ENCODE data around the gene EPB41L4B.
"Not testable (repeated sequence)": the region's sequence is repeated elsewhere in the genome, so short reads cannot be mapped to it uniquely, and the experiment has no call there.

The EPB41L4B gene

DNA sequence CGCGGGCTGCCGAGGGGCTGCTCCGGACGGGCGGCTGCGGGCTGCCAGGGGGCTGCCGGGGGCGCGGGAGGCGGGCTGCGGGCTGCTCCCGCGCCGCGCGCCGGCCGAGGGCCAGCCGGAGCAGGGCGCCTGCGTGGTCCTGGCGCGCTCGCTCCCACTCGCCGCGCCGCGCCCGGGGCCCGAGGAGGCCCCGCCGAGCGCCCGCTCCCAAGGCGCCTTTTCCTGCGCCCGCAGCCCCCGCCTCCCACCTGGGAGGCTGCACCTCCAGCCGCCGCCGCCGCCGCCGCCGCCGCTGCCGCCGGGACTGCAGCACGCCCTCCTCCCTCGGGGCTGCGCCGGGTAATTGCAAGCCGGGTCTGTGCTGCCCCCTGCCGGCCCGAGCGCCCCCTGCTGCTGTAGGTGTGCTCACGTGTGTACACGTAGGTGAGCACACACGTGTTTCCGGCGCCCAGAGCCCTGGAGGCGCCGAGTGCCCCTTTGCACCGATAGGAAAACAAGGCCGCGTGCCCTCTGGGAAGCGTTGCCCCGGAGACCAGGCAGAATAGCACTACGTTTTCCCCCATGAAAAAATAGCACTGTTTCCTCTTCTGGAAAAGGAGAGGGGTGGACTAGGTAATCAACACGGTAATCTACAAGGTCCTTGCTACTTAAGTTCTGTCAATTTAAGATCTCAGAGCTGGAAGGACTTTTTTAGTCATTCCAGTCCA lies at the start of gene EPB41L4B:
Gene EPB41L4B (minus strand): TSS at position 318 of the 707 bp plus-strand sequence. CDS start 613 bp downstream, outside the sequence.
- DNase-seq = peak; percentile 48

DNA sequence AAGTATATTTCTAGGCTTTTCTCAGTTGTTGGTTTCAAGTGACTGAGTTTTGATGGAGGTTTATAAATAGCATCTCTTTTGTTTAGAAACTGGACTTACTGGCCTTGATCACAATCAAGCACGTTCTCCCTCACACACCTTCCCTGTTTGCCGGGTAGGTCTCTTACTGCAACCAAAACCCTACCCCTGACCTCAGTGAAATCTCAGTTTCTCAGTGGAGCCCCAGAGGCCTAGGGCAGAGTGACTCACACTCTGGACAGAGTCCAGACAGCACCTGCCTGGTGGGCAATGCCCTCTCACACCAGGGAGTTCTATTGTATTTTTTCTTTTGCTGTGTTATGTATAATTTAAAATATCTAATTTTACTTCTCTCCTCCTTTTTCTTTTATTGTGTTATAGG lies 48.4 kb upstream of the EPB41L4B start:
- no peak for DNase-seq

DNA sequence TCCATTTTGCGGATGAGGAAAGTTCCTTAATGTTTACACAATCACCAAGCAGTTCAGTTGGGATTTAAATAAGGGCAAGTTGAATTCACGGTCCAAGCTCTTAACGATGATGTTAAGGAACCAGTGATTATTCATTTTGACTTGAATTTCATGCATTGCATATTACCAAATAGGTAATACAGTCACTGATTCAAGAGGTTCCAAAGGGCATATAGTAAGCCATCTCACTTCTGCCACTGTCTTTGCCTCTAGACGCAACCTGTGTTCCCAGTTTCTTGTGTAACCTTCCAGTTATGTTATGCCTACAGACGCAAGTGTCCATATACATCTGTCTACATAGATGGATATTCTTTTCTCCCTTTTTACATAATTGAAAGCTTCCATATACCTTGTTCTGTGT lies 39.9 kb upstream of the EPB41L4B start:
- DNase-seq = no peak

DNA sequence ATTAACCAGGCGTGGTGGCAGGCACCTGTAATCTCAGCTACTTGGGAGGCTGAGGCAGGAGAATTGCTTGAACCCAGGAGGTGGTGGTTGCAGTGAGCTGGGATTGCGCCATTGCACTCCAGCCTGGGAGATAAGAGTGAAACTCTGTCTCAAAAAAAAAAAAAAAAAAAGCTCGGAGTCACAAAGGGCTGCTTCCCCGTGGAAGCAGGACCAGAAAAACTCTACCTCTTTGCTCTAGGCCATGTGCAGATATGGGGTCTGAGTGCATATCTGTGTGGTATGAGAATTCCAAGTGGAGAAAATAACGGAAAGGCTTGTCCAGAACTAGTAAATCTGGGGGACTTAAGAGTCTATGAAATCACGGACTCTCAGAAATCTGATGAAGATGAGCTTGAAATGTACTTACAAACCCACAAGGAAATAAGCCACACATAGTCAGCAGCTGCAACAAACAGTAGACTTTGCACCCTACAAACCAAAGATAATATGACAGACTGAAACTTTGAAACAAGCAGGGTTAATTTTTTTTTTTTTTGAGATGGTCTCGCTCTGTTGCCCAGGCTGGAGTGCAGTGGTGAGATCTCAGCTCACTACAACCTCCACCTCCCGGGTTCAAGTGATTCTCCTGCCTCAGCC lies 38.2 kb upstream of the EPB41L4B start:
- not testable (repeated sequence) for DNase-seq

DNA sequence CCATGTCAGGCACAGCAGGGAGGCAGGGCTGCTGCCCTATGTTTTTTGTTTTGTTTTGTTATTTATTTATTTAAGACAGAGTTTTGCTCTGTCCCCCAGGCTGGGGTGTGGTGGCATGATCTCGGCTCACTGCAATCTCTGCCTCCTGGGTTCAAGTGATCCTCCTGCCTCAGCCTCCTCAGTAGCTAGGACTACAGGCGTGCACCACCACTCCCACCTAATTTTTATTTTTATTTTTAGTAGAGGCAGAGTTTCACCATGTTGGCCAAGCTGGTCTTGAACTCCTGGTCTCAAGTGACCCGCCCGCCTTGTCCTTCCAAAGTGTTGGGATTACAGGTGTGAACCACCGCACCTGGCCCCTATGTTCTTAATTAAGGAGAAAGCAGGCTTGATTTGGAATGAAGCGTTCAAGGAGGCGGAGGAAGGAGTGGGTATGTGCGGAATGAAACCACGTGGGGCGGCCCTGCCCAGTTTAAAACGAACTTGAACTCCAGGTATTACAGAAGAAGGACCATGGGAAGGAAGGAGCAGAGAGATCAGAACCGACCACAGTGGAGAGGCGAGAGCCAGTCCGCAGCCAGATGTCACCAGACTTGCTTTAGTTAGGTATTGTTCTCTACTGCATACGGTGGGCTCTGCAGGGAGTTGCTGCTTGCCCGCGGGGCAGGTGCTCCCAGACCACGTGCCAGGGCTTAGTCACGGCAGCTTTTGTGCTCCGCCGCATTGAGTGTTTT lies 34.9 kb upstream of the EPB41L4B start:
- DNase-seq = no peak

DNA sequence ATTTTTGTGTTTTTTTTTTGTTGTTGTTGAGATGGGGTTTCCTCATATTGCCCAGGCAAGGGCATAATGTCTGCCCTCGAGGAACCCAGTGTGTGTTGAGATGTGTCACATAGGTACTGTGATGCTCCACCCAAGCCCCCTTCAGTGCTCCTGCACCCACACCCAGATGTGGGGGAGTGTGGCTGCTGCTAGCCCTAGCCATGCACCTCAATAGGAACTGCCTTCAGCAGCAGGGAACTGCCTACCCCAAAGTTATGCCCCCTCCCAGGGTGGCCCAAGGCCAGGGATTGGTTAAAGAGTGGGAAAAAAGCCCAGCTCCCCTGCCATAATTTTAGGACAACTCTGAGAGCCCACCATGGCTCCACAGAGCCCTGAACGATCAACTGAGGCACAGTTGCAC lies 33.3 kb upstream of the EPB41L4B start:
- no peak for DNase-seq

DNA sequence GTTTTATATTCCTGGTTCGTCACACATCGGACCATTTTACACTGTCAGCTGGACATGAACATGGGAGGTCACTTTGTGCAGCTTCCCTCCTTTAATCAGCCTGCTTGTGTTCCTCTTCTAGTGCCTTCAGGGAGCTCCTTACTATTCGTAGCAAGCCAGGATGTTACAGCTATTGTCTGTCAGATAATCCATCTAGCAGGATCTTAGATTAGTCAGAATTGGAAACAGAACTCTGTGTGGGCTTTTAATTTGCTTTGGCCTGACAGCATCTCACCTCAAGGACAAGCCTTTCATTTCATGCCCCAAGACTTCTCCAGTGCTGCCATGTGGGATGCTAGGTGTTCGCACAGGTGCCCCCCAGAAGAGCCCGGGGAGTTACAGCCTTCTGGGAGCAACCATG lies 30.2 kb upstream of the EPB41L4B start:
- DNase-seq = no peak

DNA sequence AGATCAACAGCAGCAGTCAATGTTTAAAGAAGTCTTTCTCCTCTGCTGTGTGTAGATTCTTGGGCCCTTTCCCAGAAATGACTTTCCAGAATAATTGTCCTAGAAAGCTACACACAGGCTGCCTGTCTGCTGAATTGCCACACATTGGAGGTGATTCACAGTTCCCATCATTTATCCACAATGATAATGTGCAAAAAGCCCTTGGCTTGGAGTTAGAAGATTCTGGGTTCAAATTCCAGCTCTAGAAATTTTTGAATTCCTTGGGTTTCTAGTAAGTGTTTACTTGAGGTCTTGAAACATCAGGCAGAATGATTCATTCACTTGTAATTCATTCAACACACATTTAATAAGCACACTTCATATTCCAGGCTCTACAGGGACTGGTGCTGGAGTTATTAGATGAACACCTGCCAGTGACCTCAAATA lies 28.6 kb upstream of the EPB41L4B start:
- DNase-seq = no peak

DNA sequence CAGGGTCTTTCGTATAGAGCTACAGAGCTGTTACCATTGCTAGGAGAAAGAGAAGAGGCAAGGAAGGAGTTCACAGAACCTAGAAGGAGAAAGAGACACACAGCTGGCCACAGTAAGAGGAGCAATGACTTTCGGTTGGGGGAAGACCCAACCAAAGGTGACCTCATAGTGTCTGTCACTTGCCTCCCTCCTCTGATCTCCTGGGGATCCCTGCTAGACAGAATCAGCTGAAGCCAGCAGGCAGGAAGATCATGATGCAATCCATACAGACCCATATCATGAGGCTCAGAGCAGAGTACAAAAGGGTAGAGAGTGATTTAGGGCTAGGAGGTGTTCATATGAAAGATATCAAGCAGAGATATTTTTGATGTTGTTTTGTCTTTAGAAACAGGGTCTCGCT lies 26.0 kb upstream of the EPB41L4B start:
- DNase-seq = no peak

DNA sequence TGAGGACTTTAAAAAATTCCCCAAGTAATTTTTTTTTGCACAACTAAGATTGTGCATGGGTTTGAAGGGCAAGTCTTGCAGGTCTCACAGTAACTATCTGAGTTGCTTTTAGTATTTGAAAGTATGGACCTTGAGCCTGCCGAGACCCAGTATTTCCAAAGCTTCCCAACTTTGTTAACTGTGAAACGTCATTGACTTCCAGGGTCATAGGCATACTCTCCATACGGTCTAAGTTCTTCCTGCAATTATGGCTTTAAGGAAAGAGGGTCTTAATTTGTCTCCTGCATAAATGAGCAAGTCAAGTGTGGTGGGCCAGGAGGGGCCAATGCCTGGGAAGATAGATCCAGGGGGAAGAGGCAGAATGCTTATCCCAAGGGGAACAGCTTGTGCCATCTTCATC lies 24.0 kb upstream of the EPB41L4B start:
- no peak for DNase-seq

DNA sequence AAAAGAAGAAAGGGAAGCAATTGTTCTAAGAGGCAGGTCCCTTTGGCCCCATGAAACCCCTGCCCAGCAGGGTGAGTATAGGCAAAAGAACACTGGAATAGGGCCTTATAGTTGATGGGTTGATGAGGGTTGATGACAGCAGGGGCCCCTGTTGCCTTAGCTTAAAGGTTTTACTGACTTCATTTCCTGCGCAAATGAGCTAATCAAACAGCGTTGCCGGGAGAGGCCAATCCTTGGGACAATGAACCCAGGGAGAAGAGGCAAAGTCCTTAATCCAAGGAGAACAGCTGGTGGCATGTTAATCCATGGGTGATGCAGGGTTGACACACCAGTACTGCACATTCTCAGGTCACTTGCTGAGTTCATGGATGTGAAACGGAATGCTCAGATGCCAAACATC lies 22.0 kb upstream of the EPB41L4B start:
- no peak for DNase-seq

DNA sequence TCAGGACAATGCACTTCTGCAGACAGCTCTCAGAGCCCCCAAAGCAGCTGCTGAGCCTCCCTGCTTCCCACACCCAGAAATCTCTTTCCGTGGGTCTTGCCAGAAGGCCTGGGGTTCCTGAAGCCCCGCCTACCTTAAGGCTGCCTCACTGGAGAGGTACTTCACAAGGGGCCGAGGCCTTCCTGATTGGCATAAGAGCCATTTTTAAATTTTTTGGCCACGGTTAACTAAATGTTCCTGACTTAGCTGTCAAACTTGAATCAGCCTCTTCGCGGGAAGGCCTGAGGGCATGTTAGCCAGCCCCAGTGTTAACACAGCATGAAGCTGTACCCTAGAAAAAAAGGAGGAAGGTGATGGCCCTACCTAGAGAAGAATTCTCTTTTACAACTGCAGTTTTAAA lies 20.7 kb upstream of the EPB41L4B start:
- DNase-seq = no peak

DNA sequence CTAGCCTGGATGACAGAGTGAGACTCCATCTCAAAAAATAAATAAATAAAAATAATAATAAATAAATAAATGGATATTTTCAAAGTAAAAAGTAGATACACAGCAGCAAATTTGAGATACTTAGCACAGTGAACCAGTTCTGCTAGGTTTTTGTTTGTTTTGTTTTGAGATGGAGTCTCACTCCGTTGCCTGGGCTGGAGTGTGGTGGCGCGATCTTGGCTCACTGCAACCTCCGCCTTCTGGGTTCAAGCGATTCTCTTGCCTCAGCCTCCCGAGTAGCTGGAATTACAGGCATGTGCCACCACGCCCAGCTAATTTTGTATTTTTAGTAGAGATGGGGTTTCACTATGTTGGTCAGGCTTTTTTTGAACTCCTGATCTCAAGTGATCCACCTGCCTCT lies 20.1 kb upstream of the EPB41L4B start:
- not testable (repeated sequence) for DNase-seq

DNA sequence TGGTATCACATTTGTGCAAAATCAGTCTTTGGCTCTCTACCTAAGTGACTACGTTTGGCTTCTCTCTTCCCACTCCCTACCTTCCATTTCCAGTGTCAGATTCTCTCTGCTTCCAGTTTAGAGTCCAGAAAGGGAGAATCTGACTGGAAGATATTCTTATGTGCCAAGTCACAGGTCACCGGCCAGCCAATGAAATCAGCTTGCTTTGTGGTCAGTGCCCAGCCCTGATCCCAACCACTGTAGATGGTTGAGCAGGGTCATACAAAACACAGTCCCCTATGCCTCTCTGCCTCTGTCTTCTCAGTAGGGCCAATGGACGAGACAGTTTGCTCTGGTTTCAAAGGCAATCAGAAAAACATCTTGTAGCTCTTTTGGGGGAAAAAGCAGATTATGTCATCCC lies 15.6 kb upstream of the EPB41L4B start:
- DNase-seq = no peak

DNA sequence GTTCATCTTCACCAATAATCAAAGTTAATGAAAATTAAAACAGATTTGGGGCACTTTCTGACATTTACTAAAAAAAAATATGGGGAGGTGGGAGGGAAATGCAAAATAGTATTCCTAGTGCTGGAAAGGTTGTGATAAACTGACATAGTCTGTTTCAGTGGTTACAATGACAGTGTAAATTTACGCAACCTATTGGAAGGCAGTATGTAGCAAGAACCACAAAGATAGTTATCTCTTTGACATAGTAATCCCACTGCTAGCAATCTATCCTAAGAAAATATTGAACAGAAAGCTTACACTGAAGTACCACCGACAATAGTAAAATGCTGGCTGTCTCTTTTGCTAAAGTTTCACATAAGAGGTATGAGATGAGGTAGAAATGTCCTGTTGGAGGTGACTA lies 15.1 kb upstream of the EPB41L4B start:
- DNase-seq = no peak

DNA sequence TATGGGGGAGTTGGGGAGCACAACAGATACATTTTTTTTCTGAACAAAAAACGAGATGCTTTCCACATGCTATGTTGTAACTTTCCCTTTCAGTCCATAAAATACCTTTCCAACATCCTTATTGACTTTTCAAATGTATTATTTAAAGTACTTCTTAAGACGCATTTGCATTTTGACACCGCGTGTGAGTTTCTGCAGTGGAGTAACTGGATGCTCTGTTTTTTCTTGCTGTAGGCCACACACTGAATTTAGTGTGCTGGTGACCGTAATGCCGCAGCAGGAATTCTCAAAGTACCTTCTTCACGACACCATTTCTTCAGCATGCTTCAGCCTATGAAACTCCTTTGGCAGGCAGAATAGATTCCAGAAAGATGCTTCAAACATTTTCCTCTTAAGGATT lies 14.3 kb upstream of the EPB41L4B start:
- no peak for DNase-seq

DNA sequence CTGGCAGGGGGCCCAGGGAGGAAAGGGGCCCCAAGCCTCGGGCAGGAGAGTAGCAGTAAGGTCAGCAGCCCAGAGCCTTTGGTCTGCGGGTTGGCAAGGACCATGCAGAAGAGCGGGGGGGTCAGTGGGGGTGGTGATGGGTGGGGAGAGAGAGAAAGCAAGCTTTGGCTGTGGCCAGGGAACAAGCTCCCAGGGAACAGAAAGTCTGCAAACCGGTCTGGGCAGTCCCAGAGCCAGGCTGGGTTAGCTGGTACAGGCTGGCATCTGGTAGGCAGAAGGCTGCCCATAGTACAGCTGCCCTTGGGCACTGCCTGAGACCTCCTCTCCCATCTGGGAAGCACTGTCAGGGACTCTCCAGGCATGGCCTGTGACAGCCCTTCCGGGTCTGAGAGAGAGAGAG lies 10.5 kb upstream of the EPB41L4B start:
- no peak for DNase-seq

DNA sequence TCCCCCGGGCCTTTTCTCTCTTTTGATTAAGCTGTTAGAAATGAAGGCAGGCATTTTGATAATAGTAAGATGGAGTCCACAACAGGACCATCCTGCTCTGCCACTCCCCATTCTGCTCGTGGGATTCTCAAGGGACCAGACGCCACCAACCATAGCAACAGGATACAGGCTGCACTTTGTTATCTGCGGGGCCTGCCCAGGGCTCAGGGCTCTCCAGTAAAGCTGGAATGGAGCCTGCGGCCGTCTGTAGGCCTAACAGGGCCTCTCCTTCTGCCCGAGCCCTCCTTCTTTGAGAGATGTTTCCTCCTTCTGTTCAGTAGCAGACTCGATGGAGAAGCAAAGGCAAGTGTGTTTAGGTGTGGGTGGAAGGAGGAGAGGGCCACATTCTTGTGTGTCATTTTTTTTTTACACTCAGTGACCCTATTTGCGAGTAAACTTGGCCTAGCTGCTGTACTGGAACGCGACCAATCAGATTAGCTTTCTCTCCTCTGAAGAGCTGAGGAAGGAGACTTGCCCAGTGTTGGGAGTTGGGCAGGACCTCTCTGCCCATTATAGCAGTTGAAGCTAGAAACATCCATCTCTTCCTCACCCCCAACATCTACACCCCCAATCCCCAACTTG lies 8.9 kb upstream of the EPB41L4B start:
- no peak for DNase-seq

DNA sequence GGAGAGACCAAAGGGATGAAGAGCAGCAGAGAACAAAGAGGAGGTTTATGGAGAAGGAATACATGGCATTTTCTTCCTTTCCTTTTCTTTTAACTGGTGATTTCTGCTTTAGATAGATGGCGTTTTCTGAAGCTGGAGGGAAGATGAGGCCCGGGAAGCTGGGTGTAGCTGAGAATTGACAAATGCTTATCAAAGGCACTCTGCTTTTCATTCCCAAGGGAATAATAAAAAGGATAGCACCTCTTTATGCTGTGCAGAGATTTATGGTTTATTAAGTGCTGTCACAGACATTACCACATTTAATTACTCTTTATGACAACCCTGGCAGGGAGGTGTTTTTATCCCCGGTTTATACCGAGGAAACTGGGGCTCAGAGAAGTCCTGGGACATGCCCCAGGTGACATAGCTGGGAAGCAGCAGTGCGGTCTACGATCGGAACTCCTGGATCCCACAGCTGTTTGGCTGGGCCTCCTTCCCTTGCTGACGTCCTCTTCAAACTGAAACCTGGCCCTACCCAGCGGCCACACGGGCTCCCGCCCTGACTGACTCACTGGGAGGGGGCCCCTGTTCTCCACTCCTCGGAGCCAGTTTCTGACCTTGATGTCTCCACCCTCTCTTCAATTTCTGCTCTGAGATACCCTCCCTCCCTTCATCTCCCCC lies 8.2 kb upstream of the EPB41L4B start:
- no peak for DNase-seq

DNA sequence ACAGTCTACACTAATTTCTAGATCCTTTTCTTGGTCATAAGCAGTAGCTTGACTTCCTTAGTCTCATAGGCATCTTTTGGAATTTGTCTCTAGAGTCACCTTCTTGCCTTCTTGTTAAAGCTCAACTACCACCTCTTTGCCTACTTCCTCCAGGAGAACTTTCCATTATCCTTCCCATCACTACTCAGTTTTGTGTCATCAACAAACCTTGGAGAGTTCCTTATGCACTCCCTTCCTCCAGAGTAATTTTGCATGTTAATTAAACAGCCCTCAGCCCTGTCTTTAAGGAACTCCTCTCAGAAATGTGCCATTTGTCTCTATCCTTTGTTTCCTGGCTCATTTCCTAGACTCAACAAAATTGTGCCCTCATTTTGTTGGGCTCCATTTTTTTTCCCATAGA lies 4.2 kb upstream of the EPB41L4B start:
- no peak for DNase-seq

DNA sequence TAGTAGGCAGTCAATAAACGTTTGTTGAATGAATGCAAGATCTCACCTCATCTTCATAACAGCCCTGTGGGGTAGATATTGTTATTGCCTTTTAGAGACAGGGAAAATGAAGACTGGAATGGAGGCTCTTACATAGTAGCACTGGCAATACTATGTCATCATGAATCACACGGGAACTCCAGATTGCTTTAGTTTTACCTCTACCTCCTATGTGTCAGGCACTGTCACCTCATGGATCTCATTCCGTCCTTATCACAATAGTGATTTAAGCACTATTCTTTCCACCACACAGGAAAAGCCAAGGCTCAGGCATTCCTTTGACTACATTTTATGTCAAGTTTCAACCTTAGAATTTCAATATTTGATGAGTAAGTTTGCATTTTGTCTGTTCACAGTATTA lies 2.9 kb upstream of the EPB41L4B start:
- no peak for DNase-seq

DNA sequence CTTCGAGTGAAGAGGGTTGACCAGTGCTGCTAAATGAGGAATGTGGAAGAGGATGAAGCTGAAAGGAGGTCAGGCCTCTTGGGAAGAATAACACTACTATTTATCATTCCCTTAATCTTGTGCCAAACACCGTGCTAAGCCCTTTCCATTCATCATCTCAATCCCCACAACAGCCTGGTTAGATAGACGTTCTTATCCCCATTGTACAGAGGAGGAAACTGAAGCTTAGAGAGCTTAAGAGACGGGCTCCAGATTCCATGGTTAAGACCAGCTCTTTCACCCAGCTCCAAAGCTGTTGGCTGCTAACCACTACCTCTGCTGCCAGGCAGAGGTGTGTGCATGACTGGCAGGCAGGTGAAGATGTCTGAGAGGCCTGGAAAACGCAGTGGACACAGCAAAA lies 868 bp upstream of the EPB41L4B start:
- no peak for DNase-seq

DNA sequence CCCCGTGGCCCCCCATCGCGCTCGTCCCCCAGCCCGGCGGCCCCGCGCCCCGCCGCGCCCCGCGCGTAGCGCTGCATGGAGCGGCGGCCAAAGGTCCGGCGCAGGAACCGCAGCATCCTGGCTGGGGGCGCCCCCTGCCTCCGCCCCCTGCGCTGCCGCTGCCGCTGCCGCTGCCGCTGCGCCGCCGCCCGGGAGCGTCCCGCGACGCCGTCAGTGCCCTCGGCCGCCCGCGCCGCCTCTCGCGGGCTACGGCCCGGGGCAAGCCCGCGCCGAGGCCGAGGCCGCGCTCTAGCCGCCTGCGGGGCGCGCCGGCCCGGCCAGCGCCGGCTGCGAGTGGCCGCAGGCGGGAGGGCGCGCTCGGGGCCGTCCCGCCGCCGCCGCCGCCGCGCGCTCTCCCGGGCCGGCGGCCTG lies 523 bp downstream of the EPB41L4B start:
- DNase-seq = no peak
